Measurements from ENCODE around the gene LRP1B.

DNA sequence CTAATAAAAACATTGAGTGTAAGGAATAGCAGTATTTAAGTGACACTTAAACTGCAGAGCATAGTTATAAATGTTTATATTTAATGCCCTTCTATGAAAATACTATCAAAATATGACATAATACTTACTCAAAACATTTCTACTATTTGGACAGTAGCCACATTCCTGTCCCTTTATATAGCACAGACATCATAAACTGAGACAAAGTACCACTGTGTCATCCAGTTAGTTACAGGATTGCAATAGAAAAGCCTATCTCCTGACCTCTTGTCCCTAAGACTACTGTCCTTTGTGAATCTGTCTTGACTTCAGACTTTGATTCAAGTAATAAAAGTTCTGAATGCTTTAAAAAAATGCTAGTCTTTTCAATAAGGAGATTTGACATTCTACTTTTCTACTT lies 1822.1 kb downstream of the LRP1B start:
- TF ChIP-seq, protein P1, sequence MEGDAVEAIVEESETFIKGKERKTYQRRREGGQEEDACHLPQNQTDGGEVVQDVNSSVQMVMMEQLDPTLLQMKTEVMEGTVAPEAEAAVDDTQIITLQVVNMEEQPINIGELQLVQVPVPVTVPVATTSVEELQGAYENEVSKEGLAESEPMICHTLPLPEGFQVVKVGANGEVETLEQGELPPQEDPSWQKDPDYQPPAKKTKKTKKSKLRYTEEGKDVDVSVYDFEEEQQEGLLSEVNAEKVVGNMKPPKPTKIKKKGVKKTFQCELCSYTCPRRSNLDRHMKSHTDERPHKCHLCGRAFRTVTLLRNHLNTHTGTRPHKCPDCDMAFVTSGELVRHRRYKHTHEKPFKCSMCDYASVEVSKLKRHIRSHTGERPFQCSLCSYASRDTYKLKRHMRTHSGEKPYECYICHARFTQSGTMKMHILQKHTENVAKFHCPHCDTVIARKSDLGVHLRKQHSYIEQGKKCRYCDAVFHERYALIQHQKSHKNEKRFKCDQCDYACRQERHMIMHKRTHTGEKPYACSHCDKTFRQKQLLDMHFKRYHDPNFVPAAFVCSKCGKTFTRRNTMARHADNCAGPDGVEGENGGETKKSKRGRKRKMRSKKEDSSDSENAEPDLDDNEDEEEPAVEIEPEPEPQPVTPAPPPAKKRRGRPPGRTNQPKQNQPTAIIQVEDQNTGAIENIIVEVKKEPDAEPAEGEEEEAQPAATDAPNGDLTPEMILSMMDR (IDR thresholded peaks at IDR 0.05) = no peak
- TF ChIP-seq POLR2A (IDR thresholded peaks at IDR 0.05) = no peak
- TF ChIP-seq POLR2AphosphoS5 (IDR thresholded peaks at IDR 0.05; ENCODE audit: insufficient read depth in 1 of 2, low read depth in 1 of 2) = no peak

All from vagina (tissue), 2 donors.